ENCODE measurements around the gene CNTNAP2.

GRCh38 chr7:147578196-147578595 is 1461.6 kb downstream of the CNTNAP2 start:
- no peak for TF ChIP-seq BHLHE40 (IDR thresholded peaks at IDR 0.05; ENCODE audit: borderline replicate concordance)
- no peak for TF ChIP-seq SUZ12 (IDR thresholded peaks at IDR 0.05)
- TF ChIP-seq TARDBP (IDR thresholded peaks at IDR 0.05): no peak
- TF ChIP-seq FOXK2 (IDR thresholded peaks at IDR 0.05): no peak
- TF ChIP-seq CTBP1 (IDR thresholded peaks at IDR 0.05; ENCODE audit: borderline replicate concordance): no peak
- no peak for TF ChIP-seq PKNOX1 (IDR thresholded peaks at IDR 0.05)
- no peak for TF ChIP-seq LEF1 (IDR thresholded peaks at IDR 0.05; ENCODE audit: borderline replicate concordance)
- no peak for TF ChIP-seq FOXM1 (IDR thresholded peaks at IDR 0.05; ENCODE audit: borderline replicate concordance)
- TF ChIP-seq FOXA1 (IDR thresholded peaks at IDR 0.05): no peak
- no peak for TF ChIP-seq ZNF384 (IDR thresholded peaks at IDR 0.05)
- no peak for TF ChIP-seq ELF4 (IDR thresholded peaks at IDR 0.05)
- TF ChIP-seq ARNT (IDR thresholded peaks at IDR 0.05): no peak
- no peak for TF ChIP-seq HDGF (IDR thresholded peaks at IDR 0.05; ENCODE audit: borderline replicate concordance)
